GM18520 (cell line): ENCODE data around the gene SLC25A5.
"Not testable (repeated sequence)": the region's sequence is repeated elsewhere in the genome, so short reads cannot be mapped to it uniquely, and the experiment has no call there.

Experiments
- ATAC-seq: cut with Tn5 transposase; IDR thresholded peaks from one replicate; pipeline ENCODE4 v1.9.1; 2021; ENCODE audit not compliant: unreplicated experiment

Gene SLC25A5

DNA sequence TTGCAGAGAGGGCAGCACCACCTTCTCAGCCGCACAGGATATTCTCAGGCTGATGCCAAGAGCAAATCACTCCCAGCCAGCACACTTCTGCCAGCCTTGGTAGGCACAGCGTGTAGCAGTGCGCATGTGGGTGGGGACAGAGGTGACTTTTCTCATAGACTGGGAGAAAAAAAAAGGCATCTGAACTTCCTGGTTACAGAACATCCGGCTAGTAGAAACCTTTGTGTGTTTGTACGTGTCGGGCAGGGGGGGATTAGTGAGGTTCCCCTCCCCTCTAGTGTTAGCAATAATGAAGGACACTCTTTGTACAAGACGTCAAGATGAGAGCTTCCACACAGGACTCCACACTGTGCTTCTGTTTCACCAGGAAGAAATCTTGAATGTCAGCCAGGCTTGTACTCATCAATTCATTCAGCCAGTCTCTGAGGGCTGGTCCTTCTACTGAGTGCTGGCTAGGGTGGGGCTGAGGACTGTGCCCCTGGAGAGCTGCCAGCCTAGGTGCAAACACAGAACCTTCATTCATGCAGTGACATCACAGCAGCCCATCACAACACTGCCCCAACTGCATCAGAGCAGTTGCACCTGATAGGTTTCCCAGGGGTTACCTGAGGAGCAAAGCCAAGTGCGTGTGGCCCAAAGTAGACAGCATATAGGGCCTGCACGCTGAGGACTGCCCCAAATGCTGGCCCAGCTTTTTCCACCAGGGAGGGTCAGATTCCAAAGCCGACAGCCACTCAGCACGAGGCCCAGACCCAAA is 34.7 kb downstream of the SLC25A5 start:
- ATAC-seq: no peak

DNA sequence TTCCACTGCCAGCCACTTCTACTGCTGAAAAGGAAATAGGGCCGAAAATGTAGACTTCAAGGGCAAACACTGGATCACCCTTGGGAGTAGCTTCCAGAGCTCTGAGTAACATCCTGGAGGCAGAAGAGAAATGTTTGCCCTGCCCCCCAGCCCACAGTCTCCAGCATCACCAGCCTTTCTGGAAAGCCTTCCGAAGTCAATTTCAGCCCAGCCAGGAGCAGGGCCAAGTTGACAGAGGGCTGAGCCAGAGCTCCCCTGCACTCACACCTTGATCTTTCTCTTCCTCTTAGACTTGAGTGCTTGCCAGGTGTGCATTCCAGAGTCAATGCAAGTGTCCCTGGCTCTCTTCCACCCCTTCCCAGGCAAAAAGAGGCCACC is 35.2 kb downstream of the SLC25A5 start:
- no peak for ATAC-seq

DNA sequence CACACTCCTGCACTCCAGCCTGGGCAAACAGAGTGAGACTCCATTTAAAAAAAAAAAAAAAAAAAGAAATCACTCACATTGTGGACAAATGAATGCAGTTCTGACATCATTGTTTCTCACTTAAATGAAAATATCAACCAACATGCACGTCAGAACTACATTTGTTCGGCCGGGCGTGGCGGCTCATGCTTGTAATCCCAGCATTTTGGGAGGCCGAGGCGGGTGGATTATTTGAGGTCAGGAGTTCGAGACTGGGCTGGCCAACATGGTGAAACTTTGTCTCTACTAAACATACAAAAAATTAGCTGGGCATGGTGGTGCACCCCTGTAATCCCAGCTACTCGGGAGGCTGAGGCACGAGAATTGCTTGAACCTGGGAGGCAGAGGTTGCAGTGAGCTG is 36.9 kb downstream of the SLC25A5 start:
- ATAC-seq: not testable (repeated sequence)

DNA sequence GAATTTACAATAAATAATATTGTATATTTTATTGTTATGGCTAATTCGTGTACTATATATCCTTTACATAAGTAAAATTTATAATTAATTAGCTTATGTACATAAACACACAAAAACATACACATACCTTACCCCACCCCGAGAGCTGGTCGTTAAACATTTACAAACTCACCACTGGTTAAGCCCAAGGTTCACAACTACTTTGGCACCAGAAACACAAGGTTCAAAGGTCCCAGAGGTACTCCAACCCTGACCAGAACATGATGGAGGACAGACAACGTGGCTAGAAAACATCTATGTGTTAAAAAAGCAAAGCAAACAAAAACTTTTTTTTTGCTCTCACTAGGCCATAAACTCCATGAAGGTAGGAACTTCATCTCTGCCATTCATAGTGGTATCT is 37.7 kb downstream of the SLC25A5 start:
- ATAC-seq: no peak

DNA sequence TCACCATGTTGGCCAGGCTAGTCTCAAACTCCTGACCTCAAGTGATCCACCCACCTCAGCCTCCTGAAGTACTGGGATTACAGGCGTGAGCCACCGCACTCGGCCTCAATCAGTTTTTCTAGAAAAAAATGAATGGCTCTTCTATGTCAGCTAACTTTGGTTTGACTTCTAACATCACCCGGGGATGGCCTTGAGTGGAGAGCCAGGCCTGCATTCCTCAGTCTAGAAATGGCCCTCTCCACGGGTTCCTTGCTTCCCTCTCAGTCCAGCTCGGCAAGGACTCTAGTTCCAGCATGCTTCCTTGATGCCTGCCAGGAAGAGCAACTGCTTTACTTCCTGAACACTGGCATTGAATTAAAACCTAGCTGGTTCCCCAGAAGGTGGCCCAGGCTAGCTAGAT is 39.0 kb downstream of the SLC25A5 start:
- no peak for ATAC-seq

DNA sequence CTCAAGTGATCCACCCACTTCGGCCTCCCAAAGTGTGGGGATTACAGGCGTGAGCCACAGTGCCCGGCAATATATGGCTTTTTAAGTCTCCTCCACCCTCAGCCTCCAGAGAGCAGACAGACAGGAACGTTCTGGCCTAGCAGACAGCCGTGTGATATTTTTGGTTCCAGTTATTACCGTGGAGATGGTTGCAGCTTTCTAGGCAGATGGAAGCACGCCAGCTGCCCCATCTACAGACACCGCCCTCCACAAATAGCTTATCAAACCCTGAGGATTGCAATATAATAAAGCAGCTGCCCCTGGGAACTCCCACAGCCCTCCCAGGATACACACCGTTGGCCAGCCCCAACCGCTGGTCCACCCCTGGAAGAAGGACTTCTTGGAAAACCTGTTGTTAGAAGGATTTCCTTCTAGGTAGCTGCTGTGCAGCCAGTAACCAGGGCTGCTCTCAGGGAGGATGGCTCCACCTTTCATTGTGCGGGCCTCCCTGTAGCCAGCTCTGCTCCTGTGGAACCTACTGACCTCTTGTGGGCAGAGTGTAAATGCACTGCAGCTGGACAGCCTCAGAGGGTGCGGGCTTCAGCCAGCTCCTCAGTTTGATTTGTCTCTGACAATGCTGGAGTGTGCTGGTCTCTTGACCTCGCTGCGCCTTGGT is 44.0 kb downstream of the SLC25A5 start:
- no peak for ATAC-seq

DNA sequence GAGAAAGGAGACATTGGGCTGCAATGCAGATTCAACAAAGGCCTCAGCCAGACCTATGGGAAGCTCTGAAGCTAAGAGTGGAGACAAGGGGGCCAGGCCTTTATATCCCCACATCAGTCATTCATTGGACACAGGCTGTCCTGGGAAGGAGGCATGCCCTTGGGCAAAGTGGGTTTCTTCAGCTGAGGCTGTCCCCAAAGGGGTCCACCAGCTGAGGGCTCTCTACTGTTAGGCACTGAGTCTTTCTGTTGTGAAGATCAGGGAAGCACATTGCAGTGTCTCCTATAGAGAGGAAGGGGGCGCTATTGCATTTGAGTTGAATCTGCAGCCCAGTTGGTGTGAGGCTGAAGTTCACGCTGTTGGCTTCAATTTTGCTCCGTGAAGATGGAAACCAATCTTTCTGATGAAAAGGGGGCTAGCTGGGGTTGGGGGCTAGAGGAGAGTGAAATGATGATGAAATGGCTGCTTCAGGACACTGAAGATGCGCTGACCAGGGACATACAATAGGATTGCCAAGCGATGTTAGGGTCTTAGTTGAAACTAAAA is 48.0 kb downstream of the SLC25A5 start:
- ATAC-seq: no peak

DNA sequence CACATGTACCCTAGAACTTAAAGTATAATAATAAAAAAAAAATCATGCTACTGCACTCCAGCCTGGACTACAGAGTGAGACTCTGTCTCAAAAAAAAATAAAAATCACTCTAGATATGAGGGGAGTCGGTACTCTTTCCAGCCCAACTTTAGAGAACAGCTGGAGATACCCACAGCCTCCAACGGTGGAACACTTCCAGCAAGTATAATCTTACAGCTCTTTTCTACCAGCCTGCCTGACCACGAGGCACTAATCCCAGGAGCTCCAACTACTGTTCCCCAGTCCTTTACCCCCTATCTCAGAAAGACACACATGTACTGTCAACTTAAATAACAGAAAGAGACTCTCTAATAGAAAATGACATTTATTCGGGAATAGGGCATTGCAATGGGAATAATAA is 50.1 kb downstream of the SLC25A5 start:
- no peak for ATAC-seq
